MCF 10A (cell line): ENCODE results near the gene C1orf116. TPM values are rescaled to one million over a fixed set of nuclear protein-coding genes. Genes with fewer than 3 reads are reported as not detected.

Source experiments
- BruUV-seq: library from RNA; stranded (reverse); fragments of 400-500 nt; replicated peaks from 2 replicates; lab custom pipeline; 2021; lab: Mats Ljungman, UMichigan
- CTCF ChIA-PET: fragments of 300-600 bp; sonication (Branson Sonifier 250); formaldehyde crosslinking; extraction: SDS; loops from one replicate; lab custom pipeline; 2021; ENCODE audit warnings: antibody characterized with exemption, inconsistent platforms; lab: Yijun Ruan, JAX
- POLR2A ChIA-PET: fragments of 300-600, 350-650 bp; sonication (Branson Sonifier 250); formaldehyde crosslinking; extraction: SDS; loops from one replicate; lab custom pipeline; 2020; ENCODE audit warnings: antibody characterized with exemption, inconsistent platforms; lab: Yijun Ruan, JAX
- DNase-seq: peaks from one replicate; pipeline ENCODE4 v3.0.0-alpha.2; 2018; ENCODE audit not compliant: unreplicated experiment
- H3K27ac Mint-ChIP-seq: one replicate; pipeline ENCODE4 v1.8.0; 2022; ENCODE audit warnings: mild to moderate bottlenecking, low read depth, mixed read lengths; ENCODE audit not compliant: unreplicated experiment
- H3K27me3 Mint-ChIP-seq: one replicate; pipeline ENCODE4 v1.8.0; 2022; ENCODE audit warnings: mixed read lengths; ENCODE audit not compliant: insufficient read depth, unreplicated experiment
- H3K36me3 Mint-ChIP-seq: one replicate; pipeline ENCODE4 v1.8.0; 2022; ENCODE audit warnings: mild to moderate bottlenecking, moderate library complexity, mixed read lengths; ENCODE audit not compliant: insufficient read depth, unreplicated experiment
- H3K4me1 Mint-ChIP-seq: one replicate; pipeline ENCODE4 v1.8.0; 2022; ENCODE audit warnings: mixed read lengths; ENCODE audit not compliant: insufficient read depth, unreplicated experiment
- H3K4me3 Mint-ChIP-seq: one replicate; pipeline ENCODE4 v1.8.0; 2022; ENCODE audit warnings: mild to moderate bottlenecking, moderate library complexity, mixed read lengths; ENCODE audit not compliant: unreplicated experiment
- H3K9me3 Mint-ChIP-seq: one replicate; pipeline ENCODE4 v1.8.0; 2022; ENCODE audit warnings: mixed read lengths; ENCODE audit not compliant: unreplicated experiment
- intact Hi-C: fragments of 100-400 bp; cut with micrococcal nuclease; formaldehyde crosslinking; loops from 2 replicates; pipeline ENCODE4 v1.14.1; 2022
- total RNA-seq: library from RNA; stranded (reverse); gene quantifications from 2 replicates; pipeline ENCODE4 v1.2.3, GENCODE V29; 2022
- TF ChIP-seq, protein P1 (sequence below): fragments of 200-600 bp; IDR thresholded peaks from one replicate; pipeline ENCODE4 v1.8.0; 2022; ENCODE audit warnings: antibody characterized with exemption, mild to moderate bottlenecking; ENCODE audit not compliant: unreplicated experiment

Gene C1orf116
- total RNA-seq, 1 experiment from 2014 or later, result 35.4 TPM

DNA sequence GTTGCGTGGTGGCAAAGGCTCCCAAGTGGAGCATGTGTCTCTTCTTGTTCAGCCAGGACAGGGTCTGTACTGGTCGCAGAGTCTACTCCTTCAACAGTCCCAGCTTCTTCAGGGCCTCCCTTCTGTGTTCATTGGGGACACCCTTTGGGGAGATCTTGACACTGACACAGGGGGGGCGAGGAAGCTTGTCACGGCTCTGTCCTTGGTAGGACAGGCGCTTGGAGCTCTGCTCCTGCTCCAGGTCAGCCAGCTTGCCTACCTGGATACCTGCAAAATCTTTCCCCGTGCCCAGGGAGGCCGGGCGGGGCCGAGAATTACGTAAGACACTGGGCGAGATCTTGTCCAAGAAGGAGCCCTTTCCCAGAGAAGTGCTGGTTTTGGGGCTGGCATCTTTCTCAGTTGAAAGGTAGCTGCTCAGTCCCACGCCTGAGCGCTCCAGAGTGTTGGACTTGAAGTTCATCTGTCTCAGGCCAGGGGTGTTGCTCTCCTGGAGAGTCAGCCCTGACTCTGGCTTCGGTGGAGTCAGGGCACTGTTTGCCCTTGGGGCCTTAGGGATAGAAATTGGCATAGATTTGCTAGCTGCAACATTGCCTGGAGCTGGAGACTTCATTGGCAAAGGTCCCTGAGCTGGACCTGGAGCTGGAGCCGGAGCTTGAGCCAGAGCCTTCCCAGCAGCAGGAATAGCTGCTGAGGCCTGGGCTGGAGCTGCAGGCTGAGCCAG, 10.5 kb downstream of the C1orf116 start:
- DNase-seq, result peak; percentile 80
- POLR2A ChIA-PET, result interaction anchor here (0.6 to 27.1 kb wide), 13 partner anchors 19 to 387 kb away, joined by 3 to 2100 read pairs (median 5); partner anchors contain the start of genes C1orf116, CD55, DYRK3 and PFKFB2
- CTCF ChIA-PET, result interaction anchor here (0.5 to 17.4 kb wide), 15 partner anchors 10 to 601 kb away, joined by 3 to 280 read pairs (median 6); partner anchors contain the start of genes C1orf116, EIF2D, PFKFB2 and YOD1
- no peaks in the 10 kb centered on the region for H3K27me3 Mint-ChIP-seq
- no peak overlapping the region for H3K4me3 Mint-ChIP-seq
- intact Hi-C loops, result no loop called here
- TF ChIP-seq, protein P1, sequence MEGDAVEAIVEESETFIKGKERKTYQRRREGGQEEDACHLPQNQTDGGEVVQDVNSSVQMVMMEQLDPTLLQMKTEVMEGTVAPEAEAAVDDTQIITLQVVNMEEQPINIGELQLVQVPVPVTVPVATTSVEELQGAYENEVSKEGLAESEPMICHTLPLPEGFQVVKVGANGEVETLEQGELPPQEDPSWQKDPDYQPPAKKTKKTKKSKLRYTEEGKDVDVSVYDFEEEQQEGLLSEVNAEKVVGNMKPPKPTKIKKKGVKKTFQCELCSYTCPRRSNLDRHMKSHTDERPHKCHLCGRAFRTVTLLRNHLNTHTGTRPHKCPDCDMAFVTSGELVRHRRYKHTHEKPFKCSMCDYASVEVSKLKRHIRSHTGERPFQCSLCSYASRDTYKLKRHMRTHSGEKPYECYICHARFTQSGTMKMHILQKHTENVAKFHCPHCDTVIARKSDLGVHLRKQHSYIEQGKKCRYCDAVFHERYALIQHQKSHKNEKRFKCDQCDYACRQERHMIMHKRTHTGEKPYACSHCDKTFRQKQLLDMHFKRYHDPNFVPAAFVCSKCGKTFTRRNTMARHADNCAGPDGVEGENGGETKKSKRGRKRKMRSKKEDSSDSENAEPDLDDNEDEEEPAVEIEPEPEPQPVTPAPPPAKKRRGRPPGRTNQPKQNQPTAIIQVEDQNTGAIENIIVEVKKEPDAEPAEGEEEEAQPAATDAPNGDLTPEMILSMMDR, result no peak
- H3K4me1 Mint-ChIP-seq, result peaks cover 68% of the 10 kb centered on the region
- BruUV-seq, result no TSS peak
- H3K27ac Mint-ChIP-seq, result peak overlapping the region; percentile 60
- H3K36me3 Mint-ChIP-seq, result peaks cover 36% of the 10 kb centered on the region
- no peaks in the 10 kb centered on the region for H3K9me3 Mint-ChIP-seq

DNA sequence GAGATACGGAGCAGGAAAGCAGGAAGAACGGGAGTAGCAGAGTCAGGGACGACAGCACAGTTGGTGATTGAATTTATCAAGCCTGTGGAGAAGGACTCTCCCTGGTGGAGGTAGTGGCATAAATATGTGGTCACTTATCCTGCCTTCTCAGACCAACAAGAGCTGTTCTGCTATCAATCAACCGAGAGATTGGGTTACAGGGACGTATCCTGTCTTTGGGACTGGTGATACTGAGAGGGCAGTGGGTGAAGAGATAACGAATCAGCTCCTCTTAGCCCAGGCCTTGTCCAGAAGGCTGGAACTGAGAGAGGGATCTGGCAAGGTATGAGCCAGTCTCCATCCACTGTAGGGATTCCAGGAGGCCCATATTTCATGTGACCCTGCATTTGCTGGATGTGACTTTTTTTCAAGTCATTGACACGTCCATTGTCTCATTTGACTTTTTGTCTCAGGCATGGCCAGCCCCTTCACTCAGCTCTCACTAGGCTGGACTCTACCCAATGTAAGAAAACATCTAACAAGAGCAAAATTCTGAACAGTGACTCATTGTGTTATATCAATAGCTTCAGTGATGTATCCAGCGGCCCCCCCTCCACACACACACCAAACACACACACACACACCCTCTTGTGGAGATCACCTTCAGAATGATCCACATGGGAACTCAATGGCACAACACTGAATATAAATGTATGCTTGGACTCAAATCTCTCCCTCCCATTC, 11.3 kb downstream of the C1orf116 start:
- no TSS peak for BruUV-seq
- no peaks in the 10 kb centered on the region for H3K9me3 Mint-ChIP-seq
- peak; percentile 59 for DNase-seq
- peak overlapping the region; percentile 60 for H3K27ac Mint-ChIP-seq
- POLR2A ChIA-PET, result interaction anchor here (0.6 to 27.1 kb wide), 15 partner anchors 18 to 1091 kb away, joined by 3 to 2100 read pairs (median 4); partner anchors contain the start of genes C1orf116, CD55, DYRK3 and PFKFB2
- H3K4me1 Mint-ChIP-seq, result peaks cover 61% of the 10 kb centered on the region
- intact Hi-C loops, result no loop called here
- no peaks in the 10 kb centered on the region for H3K27me3 Mint-ChIP-seq
- TF ChIP-seq, protein P1, result no peak
- H3K36me3 Mint-ChIP-seq, result peaks cover 36% of the 10 kb centered on the region
- H3K4me3 Mint-ChIP-seq, result no peak overlapping the region
- CTCF ChIA-PET, result interaction anchor here (0.5 to 17.4 kb wide), 13 partner anchors 11 to 602 kb away, joined by 3 to 280 read pairs (median 4); partner anchors contain the start of genes C1orf116, PFKFB2 and YOD1

DNA sequence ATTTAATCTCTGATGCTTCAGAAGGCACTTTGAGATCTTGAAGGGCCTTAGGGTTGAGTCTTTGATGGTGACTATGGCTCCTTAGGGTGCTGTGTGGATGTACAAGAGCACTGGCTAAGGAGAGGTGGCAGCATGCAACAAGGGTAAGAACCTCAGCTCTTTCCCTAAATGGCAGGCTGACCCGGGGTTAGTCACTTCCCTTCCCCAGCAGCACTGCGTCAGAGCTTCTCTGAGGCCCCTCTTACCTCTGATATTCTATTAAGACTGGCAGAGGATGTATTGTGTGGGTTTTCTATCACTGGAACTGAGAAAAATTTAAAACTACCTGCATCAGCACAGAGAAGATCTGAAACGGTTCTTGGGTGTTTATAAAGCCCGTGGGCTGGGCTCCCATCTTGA, 11.8 kb downstream of the C1orf116 start:
- Mint-ChIP-seq H3K27me3 (no peaks in the 10 kb centered on the region), H3K36me3 (peaks cover 31% of the 10 kb centered on the region), H3K4me1 (peaks cover 60% of the 10 kb centered on the region), H3K27ac (peak overlapping the region; percentile 60), H3K4me3 (no peak overlapping the region), H3K9me3 (no peaks in the 10 kb centered on the region)
- BruUV-seq, result no TSS peak
- DNase-seq, result peak; percentile 52
- TF ChIP-seq, protein P1, result no peak
- ChIA-PET POLR2A (interaction anchor here (0.6 to 27.1 kb wide), 16 partner anchors 18 to 386 kb away, joined by 3 to 2100 read pairs (median 4); partner anchors contain the start of genes C1orf116, CD55, DYRK3 and PFKFB2), CTCF (interaction anchor here (0.6 to 17.4 kb wide), 12 partner anchors 11 to 386 kb away, joined by 3 to 280 read pairs (median 6); partner anchors contain the start of genes C1orf116, PFKFB2 and YOD1)
- intact Hi-C loops, result no loop called here
